ENCODE data around the gene SEC14L1. TPM values are rescaled to one million over a fixed set of nuclear protein-coding genes. Genes with fewer than 3 reads are reported as not detected.

Gene SEC14L1
- total RNA-seq, 2 experiments from 2014 or later, result 97.3 to 98.5 TPM

- no peak for TF ChIP-seq CTCF (IDR thresholded peaks at IDR 0.05)
- H3K36me3 ChIP-seq (ENCODE audit: insufficient read depth, low read length), result no peaks in the 10 kb centered on the region
- no peaks in the 10 kb centered on the region for H3K27me3 ChIP-seq (ENCODE audit: control insufficient read depth in 1 of 2, insufficient read depth in 2 of 2, low read length in 2 of 2)
- H3K27ac ChIP-seq (ENCODE audit: low read depth in 1 of 2, low read length in 2 of 2), result no peak overlapping the region
- peaks cover 15% of the 10 kb centered on the region for H3K4me1 ChIP-seq (ENCODE audit: insufficient read depth, low read length)
- Mint-ChIP-seq H3K36me3 (ENCODE audit: low read depth) (peaks cover 2% of the 10 kb centered on the region), H3K4me3 (no peak overlapping the region), H3K9me3 (no peaks in the 10 kb centered on the region), H3K4me1 (ENCODE audit: low read depth) (peaks cover 15% of the 10 kb centered on the region), H3K27ac (no peak overlapping the region), H3K27me3 (no peaks in the 10 kb centered on the region)
- ATAC-seq (ENCODE audit: poor library complexity) (no peak), DNase-seq (no peak)
- H3K9me3 ChIP-seq (ENCODE audit: control insufficient read depth in 1 of 2, insufficient read depth in 1 of 2, low read length in 2 of 2), result no peaks in the 10 kb centered on the region
- ChIA-PET POLR2A (no interaction called here), CTCF (no interaction called here)
- H3K4me3 ChIP-seq (ENCODE audit: low read length), result no peak overlapping the region
- intact Hi-C loops (cut with DNase I, micrococcal nuclease), result no loop called here
Observed at GRCh38 chr17:77105706-77106105, 35.1 kb upstream of the SEC14L1 start.

GRCh38 chr17:77106874-77107358 is 33.9 kb upstream of the SEC14L1 start:
- H3K9me3 ChIP-seq (ENCODE audit: control insufficient read depth in 1 of 2, insufficient read depth in 1 of 2, low read length in 2 of 2), result no peaks in the 10 kb centered on the region
- TF ChIP-seq CTCF (IDR thresholded peaks at IDR 0.05), result no peak
- Mint-ChIP-seq H3K4me1 (ENCODE audit: low read depth) (peaks cover 25% of the 10 kb centered on the region), H3K27me3 (no peaks in the 10 kb centered on the region), H3K9me3 (no peaks in the 10 kb centered on the region), H3K36me3 (ENCODE audit: low read depth) (no peaks in the 10 kb centered on the region), H3K4me3 (peak overlapping the region; percentile 50), H3K27ac (no peak overlapping the region)
- peak overlapping the region; percentile 28 for H3K4me3 ChIP-seq (ENCODE audit: low read length)
- H3K36me3 ChIP-seq (ENCODE audit: insufficient read depth, low read length), result no peaks in the 10 kb centered on the region
- intact Hi-C loops (cut with DNase I, micrococcal nuclease), result no loop called here
- H3K27me3 ChIP-seq (ENCODE audit: control insufficient read depth in 1 of 2, insufficient read depth in 2 of 2, low read length in 2 of 2), result no peaks in the 10 kb centered on the region
- DNase-seq (peak in 1 of 14 experiments; percentile 16), ATAC-seq (ENCODE audit: poor library complexity) (no peak)
- ChIA-PET CTCF (no interaction called here), POLR2A (interaction anchor here (0.6 kb wide), 2 partner anchors 18 to 33 kb away, joined by 3 read pairs; no protein-coding TSS in a partner anchor)
- H3K4me1 ChIP-seq (ENCODE audit: insufficient read depth, low read length), result peaks cover 20% of the 10 kb centered on the region
- no peak overlapping the region for H3K27ac ChIP-seq (ENCODE audit: low read depth in 1 of 2, low read length in 2 of 2)

GRCh38 chr17:77107506-77108433 is 33.0 kb upstream of the SEC14L1 start:
- Mint-ChIP-seq H3K4me1 (ENCODE audit: low read depth) (peaks cover 28% of the 10 kb centered on the region), H3K36me3 (ENCODE audit: low read depth) (no peaks in the 10 kb centered on the region), H3K27ac (no peak overlapping the region), H3K9me3 (no peaks in the 10 kb centered on the region), H3K27me3 (no peaks in the 10 kb centered on the region), H3K4me3 (no peak overlapping the region)
- CTCF ChIA-PET, result no interaction called here
- DNase-seq (peak in 7 of 14 experiments; percentile 15 to 75 (median 43)), ATAC-seq (ENCODE audit: poor library complexity) (peak; percentile 24)
- H3K27ac ChIP-seq (ENCODE audit: low read depth in 1 of 2, low read length in 2 of 2), result no peak overlapping the region
- peaks cover 20% of the 10 kb centered on the region for H3K4me1 ChIP-seq (ENCODE audit: insufficient read depth, low read length)
- H3K36me3 ChIP-seq (ENCODE audit: insufficient read depth, low read length), result no peaks in the 10 kb centered on the region
- POLR2A ChIA-PET, result no interaction called here
- no peak overlapping the region for H3K4me3 ChIP-seq (ENCODE audit: low read length)
- TF ChIP-seq CTCF (IDR thresholded peaks at IDR 0.05), result no peak
- no peaks in the 10 kb centered on the region for H3K27me3 ChIP-seq (ENCODE audit: control insufficient read depth in 1 of 2, insufficient read depth in 2 of 2, low read length in 2 of 2)
- H3K9me3 ChIP-seq (ENCODE audit: control insufficient read depth in 1 of 2, insufficient read depth in 1 of 2, low read length in 2 of 2), result no peaks in the 10 kb centered on the region
- intact Hi-C loops (cut with DNase I, micrococcal nuclease), result no loop called here
